Measurements from ENCODE around the gene NAV2.

The NAV2 gene

GRCh38 chr11:19808076-19808911 is 95.7 kb downstream of the NAV2 start:
- DNase-seq (ENCODE audit: low spot score): no peak

GRCh38 chr11:19810852-19811251 is 98.2 kb downstream of the NAV2 start:
- no peak for DNase-seq (ENCODE audit: low spot score)

GRCh38 chr11:19811380-19811779 is 98.7 kb downstream of the NAV2 start:
- DNase-seq (ENCODE audit: low spot score): no peak

GRCh38 chr11:19812096-19812495 is 99.5 kb downstream of the NAV2 start:
- DNase-seq (ENCODE audit: low spot score): no peak

GRCh38 chr11:19812710-19813109 is 100.1 kb downstream of the NAV2 start:
- no peak for DNase-seq (ENCODE audit: low spot score)

- DNase-seq (ENCODE audit: low spot score): no peak
Observed at GRCh38 chr11:19813158-19813879, 100.7 kb downstream of the NAV2 start.

- no peak for DNase-seq (ENCODE audit: low spot score)
Observed at GRCh38 chr11:19814421-19814820, 101.8 kb downstream of the NAV2 start.

- no peak for DNase-seq (ENCODE audit: low spot score)
Observed at GRCh38 chr11:19816040-19816439, 103.4 kb downstream of the NAV2 start.

GRCh38 chr11:19816817-19817216 is 104.2 kb downstream of the NAV2 start:
- DNase-seq (ENCODE audit: low spot score): no peak

- no peak for DNase-seq (ENCODE audit: low spot score)
Observed at GRCh38 chr11:19817265-19817851, 104.7 kb downstream of the NAV2 start.

GRCh38 chr11:19817870-19818269 is 105.2 kb downstream of the NAV2 start:
- no peak for DNase-seq (ENCODE audit: low spot score)

GRCh38 chr11:19818619-19819018 is 106.0 kb downstream of the NAV2 start:
- DNase-seq (ENCODE audit: low spot score): no peak

- no peak for DNase-seq (ENCODE audit: low spot score)
Observed at GRCh38 chr11:19819148-19819547, 106.5 kb downstream of the NAV2 start.

GRCh38 chr11:19820100-19820499 is 107.5 kb downstream of the NAV2 start:
- no peak for DNase-seq (ENCODE audit: low spot score)

GRCh38 chr11:19821412-19821875 is 108.8 kb downstream of the NAV2 start:
- DNase-seq (ENCODE audit: low spot score): no peak

GRCh38 chr11:19821993-19822392 is 109.4 kb downstream of the NAV2 start:
- no peak for DNase-seq (ENCODE audit: low spot score)

GRCh38 chr11:19822531-19822930 is 109.9 kb downstream of the NAV2 start:
- no peak for DNase-seq (ENCODE audit: low spot score)

GRCh38 chr11:19826606-19827005 is 114.0 kb downstream of the NAV2 start:
- no peak for DNase-seq (ENCODE audit: low spot score)

GRCh38 chr11:19827399-19828135 is 114.9 kb downstream of the NAV2 start:
- no peak for DNase-seq (ENCODE audit: low spot score)

- no peak for DNase-seq (ENCODE audit: low spot score)
Observed at GRCh38 chr11:19828382-19829108, 115.9 kb downstream of the NAV2 start.

GRCh38 chr11:19829109-19829837 is 116.6 kb downstream of the NAV2 start:
- DNase-seq (ENCODE audit: low spot score): no peak

Measured in D341Med (cell line).